NCI-H2227 treated with DMSO at 0.1 percent for 48 hours (cell line): Measurements from ENCODE around the gene ZNF384.

Source experiments
- DNase-seq: peaks from one replicate; lab custom pipeline; 2025; lab: John Stamatoyannopoulos, UW

The ZNF384 gene

GRCh38 chr12:6653987-6654386 is 35.2 kb downstream of the ZNF384 start:
- no peak for DNase-seq

GRCh38 chr12:6653342-6653741 is 35.8 kb downstream of the ZNF384 start:
- no peak for DNase-seq

GRCh38 chr12:6652391-6652790 is 36.8 kb downstream of the ZNF384 start:
- DNase-seq: no peak

GRCh38 chr12:6650832-6651231 is 38.3 kb downstream of the ZNF384 start:
- DNase-seq: no peak

GRCh38 chr12:6647083-6647604 is 42.0 kb downstream of the ZNF384 start, which contains the start of gene ACRBP:
ACRBP (minus strand) TSS chr12:6647432; CDS start chr12:6647366, 66 bp downstream.
- DNase-seq: peak; percentile 20

GRCh38 chr12:6646276-6647082 is 42.7 kb downstream of the ZNF384 start:
- DNase-seq: no peak

GRCh38 chr12:6644903-6645302 is 44.3 kb downstream of the ZNF384 start:
- DNase-seq: no peak

- no peak for DNase-seq
Measured at GRCh38 chr12:6644257-6644596, 44.9 kb downstream of the ZNF384 start.

GRCh38 chr12:6643569-6644256 is 45.5 kb downstream of the ZNF384 start:
- no peak for DNase-seq

- DNase-seq: no peak
Measured at GRCh38 chr12:6641131-6641530, 48.0 kb downstream of the ZNF384 start.

- DNase-seq: no peak
Measured at GRCh38 chr12:6640497-6640896, 48.7 kb downstream of the ZNF384 start.

GRCh38 chr12:6639151-6639801 is 49.9 kb downstream of the ZNF384 start:
- DNase-seq: no peak

- no peak for DNase-seq
Measured at GRCh38 chr12:6638305-6638704, 50.9 kb downstream of the ZNF384 start.

GRCh38 chr12:6635856-6636531 is 53.2 kb downstream of the ZNF384 start, which contains the start of gene LPAR5:
LPAR5 (minus strand) TSS chr12:6635959; CDS start chr12:6621248, 14,711 bp downstream.
- no peak for DNase-seq

GRCh38 chr12:6635375-6635855 is 53.8 kb downstream of the ZNF384 start:
- no peak for DNase-seq

- no peak for DNase-seq
Measured at GRCh38 chr12:6632026-6632983, 56.9 kb downstream of the ZNF384 start.

- no peak for DNase-seq
Measured at GRCh38 chr12:6631549-6631961, 57.6 kb downstream of the ZNF384 start.

GRCh38 chr12:6630736-6631135 is 58.4 kb downstream of the ZNF384 start:
- DNase-seq: no peak

- no peak for DNase-seq
Measured at GRCh38 chr12:6627616-6628015, 61.6 kb downstream of the ZNF384 start.

GRCh38 chr12:6626654-6627283 is 62.4 kb downstream of the ZNF384 start:
- DNase-seq: no peak
